GM18508 (cell line): ENCODE data around the gene HDAC7.

Source experiments
- ATAC-seq: cut with Tn5 transposase; IDR thresholded peaks from one replicate; pipeline ENCODE4 v1.9.1; 2021; ENCODE audit warnings: moderate number of reproducible peaks; ENCODE audit not compliant: insufficient read depth, unreplicated experiment

Gene HDAC7

GRCh38 chr12:47833591-47834012 is 13.9 kb upstream of the HDAC7 start:
- ATAC-seq = no peak

- no peak for ATAC-seq
Observed at GRCh38 chr12:47832263-47832933, 12.7 kb upstream of the HDAC7 start.

DNA sequence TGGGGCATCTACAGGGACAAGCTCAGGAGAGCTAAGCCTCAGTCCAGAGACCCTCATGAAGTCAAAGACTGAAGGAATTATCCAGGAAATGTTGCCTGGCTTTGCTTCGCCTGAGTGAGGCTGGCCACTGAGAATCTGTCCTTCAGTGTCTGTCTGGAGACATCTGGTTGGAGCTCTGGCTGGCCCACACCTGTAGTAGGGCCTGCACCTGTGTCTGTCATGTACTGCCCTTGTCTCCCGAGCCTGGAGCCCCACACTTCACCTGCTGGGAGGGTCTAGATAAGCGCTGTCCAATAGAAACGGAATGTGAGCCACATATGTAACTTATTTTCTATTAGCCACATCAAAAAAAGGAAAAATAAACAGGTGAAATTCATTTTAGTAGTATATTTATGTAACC is 9.9 kb upstream of the HDAC7 start:
- no peak for ATAC-seq

DNA sequence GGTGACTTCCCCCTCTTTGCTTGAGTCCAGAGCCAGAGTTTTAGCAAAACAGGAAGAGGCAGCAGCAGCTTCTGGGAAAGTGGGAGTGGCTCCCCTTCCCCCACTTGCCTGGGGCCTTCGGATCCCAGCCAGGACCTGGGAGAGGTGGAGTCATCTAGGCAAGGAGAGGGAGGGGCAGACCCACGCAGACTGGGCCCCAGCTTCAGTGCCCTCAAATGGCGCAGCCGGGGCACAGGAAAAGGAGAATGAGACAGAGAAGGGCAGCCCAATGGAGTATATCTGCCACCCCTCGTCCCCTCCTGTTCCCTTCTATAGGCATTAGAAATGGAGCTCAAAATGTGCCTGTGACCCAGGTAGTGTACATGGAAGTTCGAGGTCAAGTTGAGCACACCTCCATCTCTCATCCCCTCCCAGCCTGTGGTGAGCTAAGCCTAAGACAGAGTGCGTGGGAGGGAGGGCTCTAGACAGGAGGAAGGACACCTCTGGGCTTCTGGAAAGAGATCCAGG is 9.3 kb upstream of the HDAC7 start:
- no peak for ATAC-seq

DNA sequence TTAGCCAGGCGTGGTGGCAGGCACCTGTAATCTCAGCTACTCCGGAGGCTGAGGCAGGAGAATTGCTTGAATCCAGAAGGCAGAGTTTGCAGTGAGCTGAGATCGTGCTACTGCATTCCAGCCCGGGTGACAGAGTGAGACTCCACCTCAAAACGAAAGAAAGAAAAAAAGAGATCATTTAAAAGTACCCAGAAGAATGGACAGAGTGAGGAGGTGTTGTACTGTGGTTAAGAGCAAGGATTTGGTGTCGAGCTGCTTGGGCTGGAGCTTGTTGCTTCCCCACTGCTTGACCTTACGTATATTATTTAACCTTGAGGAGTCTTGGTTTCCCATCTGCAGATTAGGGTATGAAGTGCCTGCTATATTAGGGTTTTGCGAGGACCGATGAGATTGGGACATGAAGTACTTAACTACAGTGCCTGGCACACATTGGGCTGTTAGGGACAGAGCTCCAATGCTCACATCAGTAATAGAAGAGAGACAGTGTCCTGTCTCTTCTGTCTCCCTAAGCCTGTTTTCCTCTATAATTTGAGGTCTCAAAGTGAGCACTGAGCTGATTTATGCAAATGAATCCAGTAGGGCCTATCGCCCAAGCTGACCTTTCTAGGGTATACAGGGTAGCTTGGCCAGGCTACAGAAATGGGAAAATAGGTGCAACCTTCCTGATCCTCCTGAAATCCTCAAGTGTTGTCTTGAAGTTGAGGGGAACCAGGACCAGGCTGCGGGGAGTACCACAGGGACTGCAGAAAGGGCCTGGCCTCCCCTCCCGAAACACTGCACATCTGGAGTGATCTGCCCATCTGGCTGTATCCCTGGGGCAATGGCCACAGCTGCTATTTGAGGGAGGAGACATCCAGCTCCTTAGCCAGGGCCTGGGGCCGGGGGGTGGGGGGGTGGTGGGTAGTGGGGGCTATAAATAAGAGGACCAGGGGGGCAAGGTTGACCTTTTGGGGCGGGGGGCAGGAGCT is 8.6 kb upstream of the HDAC7 start:
- no peak for ATAC-seq

DNA sequence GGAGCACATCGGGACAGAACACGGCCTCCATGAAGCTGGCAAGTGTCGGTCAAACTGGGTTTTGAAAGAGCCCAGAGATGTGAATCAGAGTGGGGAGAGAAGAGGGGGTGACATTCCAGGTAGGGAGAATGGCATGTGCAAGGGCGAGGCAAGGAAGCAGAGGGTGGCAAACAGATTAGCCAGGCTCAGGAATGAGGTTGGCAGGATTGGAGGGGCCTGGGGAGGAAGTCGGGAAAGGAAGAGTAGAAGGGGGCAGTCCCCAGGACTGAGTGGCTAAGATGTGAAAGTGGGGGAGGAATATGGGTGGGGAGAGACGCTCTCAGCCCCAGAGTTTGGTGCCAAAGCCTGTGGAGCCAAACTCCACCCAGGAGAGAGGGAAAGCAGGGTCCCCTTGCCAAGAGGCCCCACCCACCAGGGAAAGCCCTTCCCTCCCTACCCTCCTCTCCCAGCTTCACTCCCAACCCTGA is 5.5 kb upstream of the HDAC7 start:
- no peak for ATAC-seq

- ATAC-seq = no peak
Observed at GRCh38 chr12:47824635-47825034, 4.9 kb upstream of the HDAC7 start.

DNA sequence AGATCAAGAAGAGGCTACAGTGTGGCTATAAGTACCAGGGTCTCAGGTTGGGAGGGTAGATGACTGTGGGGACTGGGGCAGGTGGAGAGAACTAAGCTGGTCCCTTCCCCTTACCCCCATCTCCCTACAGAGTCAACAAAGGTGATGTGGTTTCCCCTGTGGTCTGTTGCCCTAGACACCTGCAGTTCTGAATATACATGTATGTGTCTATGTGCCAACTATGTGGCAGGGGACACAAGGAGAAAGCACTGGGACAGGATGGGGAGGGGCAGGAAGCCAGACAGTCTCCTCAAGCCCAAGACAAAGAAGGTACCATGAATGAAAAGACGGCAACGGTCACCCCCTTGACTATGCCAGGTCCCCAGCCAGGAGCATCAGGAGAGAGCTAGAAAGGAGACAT is 4.5 kb upstream of the HDAC7 start:
- ATAC-seq = no peak

- no peak for ATAC-seq
Observed at GRCh38 chr12:47823422-47824086, 3.9 kb upstream of the HDAC7 start.

- ATAC-seq = no peak
Observed at GRCh38 chr12:47822863-47823262, 3.2 kb upstream of the HDAC7 start.

- no peak for ATAC-seq
Observed at GRCh38 chr12:47822401-47822800, 2.7 kb upstream of the HDAC7 start.

DNA sequence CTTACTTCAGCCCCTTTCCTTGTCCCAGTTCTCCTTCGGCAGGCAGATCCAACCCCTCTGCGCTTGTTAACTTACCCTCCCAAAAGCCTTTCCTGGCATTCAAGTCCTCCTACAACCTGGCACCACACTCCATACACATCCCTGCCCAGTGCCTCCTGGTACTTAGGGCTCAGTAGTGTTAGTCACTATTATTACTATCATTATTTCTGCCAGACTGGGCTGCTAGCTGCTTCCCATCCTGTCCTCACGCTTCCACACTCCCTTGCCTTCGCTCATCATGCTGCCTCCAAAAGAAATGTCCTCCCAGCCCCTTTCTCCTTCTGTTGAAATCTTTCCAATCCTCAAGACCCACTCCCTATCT is 1.6 kb upstream of the HDAC7 start:
- ATAC-seq = no peak

DNA sequence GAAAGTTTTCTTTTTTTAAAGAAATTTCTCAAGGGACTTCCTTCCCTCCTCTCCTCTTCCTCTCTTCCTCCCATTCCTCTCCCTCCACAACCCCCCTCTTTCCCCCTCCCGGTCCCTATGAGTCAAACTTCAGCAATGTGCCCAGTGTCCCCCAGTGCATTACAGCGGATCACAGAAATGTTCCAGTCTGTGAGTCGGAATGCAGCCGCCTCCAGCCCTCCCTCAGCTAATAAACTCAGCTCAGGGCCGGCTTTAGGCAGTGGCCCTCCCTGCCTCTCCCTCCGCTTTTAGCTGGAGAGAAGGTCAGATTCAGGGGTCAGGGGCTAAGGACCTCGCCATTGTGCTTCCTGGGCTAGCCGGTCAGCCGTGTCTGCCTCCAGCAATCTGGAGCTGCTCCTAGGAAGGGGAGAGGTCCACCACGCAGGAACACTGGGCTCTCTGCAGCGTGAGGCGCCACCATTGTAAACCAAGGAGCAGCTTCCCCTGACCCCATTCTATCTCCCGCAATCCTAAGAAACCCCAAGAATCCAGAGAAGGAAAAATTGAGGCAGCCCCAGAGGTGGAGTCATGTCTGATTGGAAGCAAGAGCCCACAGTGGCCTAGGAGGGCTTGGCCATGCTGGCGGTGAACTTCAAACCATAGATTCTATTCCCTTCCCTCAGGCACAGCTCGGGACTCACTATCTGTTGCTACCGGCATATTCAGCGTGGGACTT is 1.1 kb upstream of the HDAC7 start:
- no peak for ATAC-seq

- no peak for ATAC-seq
Observed at GRCh38 chr12:47819138-47819895, 386 bp downstream of the HDAC7 start.

DNA sequence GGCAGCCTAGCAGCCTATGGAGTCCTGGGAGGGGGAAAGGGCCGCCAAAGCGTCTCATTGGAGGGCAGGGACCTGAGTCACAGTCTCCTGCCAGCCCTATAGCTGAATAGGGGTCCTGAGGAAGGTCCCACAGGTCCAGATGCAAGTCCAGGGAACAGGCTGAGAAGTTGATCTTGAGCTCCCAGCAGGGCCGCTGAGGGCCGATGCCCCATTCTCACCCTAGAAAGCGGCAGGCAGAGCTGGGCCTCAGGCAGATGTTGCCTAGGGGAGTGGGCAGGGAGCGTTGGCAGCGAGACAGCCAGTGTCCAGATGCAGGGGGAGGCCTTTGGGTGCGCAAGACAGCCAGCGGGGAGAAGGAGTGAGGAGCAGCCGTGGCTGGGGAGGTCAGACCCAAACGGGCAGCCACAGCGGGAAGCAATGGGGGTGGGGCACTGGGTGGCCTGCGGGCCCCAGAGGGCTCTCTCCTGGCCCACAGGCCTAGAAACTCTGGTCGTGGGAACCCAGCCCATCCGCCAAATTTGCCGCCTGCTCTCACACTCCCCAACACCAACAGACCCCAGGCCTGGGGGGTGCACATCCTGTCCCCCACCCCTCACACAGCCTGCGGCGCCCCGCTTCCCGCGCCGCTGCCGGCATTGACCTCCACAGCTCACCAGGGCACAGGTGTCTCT is 1.1 kb downstream of the HDAC7 start:
- no peak for ATAC-seq

DNA sequence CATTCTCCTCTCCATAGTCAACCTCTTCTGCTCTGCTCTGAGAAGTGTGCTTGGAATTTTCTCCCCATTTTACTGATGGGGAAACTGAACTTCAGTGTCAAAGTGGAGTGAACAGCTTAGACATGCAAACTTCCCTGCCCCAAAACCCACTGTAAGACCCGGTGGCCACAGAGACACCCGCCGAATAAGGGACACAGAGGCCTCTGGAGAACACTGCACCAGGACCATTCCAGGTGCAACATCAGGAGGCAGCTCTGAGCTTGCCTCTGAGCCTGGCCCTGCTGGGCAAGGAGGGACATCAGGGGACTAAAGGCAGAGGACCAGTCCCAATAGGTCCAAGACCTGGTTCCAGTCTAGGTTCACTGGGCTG is 1.7 kb downstream of the HDAC7 start:
- ATAC-seq = no peak

DNA sequence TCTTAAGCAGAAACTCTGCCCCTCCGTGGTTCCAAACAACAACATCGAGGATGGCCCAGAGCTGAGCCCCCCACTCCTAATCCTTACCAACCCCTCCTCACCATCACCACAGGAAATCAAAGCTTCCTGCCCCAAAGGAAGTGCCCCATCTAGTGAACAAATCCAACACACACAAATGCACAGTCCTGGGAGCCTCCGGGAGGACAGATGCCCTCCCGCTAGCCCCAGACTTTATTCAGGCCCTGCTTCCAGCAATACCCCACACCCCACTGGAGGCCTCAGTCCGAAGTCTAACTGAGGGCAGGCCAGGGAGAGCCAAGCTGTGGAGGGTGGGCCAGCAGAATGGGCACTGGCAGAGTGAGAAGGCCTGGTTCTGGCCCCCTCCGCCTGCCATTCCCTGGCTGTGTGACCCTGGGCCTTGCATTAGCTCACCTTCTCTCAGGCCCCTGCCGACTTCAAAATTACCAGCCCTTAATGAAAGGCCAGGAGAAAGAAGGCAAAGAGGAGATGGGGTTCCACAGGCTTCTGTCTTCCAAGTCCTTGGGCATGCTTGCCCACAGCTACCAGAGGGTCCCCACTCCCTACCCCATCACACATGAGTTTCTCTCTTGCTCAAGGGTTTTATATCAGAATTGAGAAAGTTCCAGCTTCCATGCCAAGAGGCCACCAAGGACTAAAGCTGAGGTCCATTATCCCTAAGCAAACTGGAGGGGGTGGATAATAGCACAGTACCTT is 2.3 kb downstream of the HDAC7 start:
- ATAC-seq = no peak
